CD1c-positive myeloid dendritic cell (primary cell): ENCODE data around the gene MAFB.
"Not testable (repeated sequence)": the region's sequence is repeated elsewhere in the genome, so short reads cannot be mapped to it uniquely, and the experiment has no call there.

ENCODE experiments used
- DNase-seq: peaks from one replicate; pipeline ENCODE4 v3.0.0-alpha.2; 2016; ENCODE audit errors: extremely low spot score

MAFB gene

GRCh38 chr20:40689100-40689942 is at the start of gene MAFB:
TSS of gene MAFB (minus strand) at chr20:40689236. CDS start at chr20:40688850, 386 bp downstream.
- peak; percentile 96 for DNase-seq

GRCh38 chr20:40736468-40736867 is 47.4 kb upstream of the MAFB start:
- DNase-seq: not testable (repeated sequence)

DNA sequence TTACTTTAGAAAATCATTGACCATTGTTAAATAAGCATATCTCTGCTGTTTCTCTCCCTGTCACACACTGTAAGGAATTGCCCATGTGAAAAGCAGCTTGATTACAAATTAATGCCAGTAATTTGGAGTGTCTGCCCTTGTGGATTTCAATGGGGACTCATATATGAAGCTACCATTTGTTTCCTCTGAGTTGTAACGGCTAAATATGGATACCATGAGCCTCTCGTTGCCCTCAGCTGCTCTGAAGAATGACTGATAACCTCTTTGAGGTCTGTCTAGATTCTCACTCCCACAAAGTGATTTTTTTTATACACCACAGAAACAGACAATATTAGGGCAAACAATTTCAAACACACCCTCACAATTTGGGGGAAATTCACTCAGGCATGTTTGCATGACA is 40.0 kb upstream of the MAFB start:
- no peak for DNase-seq

- no peak for DNase-seq
These were observed 39.4 kb upstream of the MAFB start for GRCh38 chr20:40728470-40728869.

GRCh38 chr20:40727960-40728359 is 38.9 kb upstream of the MAFB start:
- DNase-seq: no peak

GRCh38 chr20:40726776-40727175 is 37.7 kb upstream of the MAFB start:
- DNase-seq: no peak

GRCh38 chr20:40724566-40724965 is 35.5 kb upstream of the MAFB start:
- DNase-seq: no peak

DNA sequence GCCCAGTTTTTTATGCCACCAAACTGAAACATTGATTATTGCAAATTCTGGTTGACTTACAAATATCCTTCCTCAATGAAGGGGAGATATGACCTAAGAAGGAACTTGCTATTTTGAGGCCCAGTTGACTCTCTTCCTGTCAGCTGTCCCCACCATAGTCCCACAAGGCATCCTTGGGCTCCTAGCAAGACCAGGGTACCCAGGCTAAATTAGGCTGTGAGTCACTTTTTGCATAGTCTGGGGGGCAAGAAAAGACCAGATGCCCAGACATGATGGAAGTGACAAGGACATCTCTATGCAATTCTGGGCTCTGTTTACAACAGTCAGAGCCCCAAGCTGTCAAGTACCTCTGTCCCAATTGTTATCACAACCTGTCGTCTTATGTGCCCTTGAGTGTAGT is 31.8 kb upstream of the MAFB start:
- DNase-seq: no peak

- DNase-seq: no peak
These were observed 31.1 kb upstream of the MAFB start for GRCh38 chr20:40720099-40720498.

DNA sequence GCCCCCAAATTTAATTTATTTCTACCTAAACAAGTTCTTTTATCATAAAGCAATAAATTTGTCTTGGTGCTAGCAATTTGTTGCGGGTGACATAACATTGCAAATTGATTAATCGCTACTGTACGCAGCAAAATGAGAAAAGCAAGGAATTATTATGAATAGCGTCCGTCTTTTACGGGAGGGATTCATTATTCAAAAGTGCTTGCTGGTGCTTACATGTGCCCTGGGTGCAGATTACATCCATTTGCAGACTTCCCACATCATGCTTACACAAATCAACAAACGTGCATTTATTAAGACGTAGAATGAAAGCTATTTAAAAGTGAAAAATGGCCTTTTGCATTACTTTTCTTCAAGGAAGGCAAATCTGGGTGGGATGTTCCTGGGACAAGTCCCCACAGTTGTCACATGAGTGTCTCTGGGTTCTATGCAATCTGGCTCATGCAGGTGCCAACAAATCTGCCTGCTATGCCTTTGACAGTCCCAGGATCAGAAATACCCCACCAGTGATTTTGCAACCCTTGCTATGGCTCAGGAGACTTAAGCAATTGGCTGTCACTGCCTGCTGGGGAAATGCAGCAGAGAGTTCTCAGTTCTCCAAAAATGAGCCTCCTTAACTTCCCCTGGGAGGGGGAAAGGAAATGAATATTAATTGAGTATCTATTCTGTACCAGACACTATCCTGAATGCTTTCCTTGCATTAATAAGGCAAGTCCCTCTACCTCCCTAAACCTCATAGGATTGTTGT is 30.1 kb upstream of the MAFB start:
- peak; percentile 87 for DNase-seq

GRCh38 chr20:40718214-40718977 is 29.4 kb upstream of the MAFB start:
- no peak for DNase-seq

DNA sequence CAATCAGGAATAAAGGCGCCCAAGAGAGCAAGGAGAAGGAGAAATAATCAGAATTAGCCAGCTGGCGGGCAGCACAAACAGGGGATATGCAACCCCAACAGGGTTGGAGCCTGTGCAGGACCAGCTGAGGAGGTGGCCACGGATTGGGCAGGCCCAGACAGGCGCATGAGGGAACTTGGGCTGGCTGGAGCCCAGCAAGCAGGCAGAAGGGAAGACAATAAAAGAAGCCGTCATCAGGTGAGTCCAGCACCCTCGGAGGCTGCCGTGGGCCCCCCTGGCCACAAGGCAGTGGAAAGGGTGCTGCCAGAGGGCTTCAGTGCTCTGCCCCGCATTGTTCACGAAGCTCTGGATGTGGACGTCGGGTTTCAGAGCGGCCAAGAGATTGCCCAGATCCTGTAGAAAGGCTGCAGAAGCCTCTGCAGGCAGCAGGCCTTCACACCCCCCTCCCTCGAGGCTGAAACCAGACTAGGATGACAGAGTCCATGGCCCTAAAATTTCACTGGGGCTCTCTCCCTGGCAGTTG is 28.4 kb upstream of the MAFB start:
- no peak for DNase-seq

DNA sequence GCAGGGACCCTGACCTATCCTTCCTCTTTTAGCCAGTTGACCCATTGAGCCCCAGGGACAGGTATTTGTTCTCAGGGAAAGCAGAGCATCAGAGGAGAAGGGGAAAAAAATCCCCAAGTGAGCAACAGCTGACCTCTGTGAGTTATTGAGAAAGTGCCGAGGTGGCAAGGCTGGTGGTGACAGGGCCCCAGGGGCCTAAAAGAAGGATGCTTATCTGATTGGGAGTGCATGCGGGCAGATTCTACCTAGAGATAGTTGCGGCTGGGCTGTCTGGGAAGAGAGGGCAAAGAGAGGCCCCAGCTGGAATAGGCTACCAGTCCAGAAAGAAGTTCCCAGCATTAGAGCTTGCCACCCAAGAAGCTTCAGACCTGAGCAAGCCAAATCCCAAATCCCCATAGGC is 26.5 kb upstream of the MAFB start:
- DNase-seq: no peak

GRCh38 chr20:40714916-40715315 is 25.9 kb upstream of the MAFB start:
- no peak for DNase-seq

- DNase-seq: no peak
These were observed 25.1 kb upstream of the MAFB start for GRCh38 chr20:40714109-40714508.

- no peak for DNase-seq
These were observed 24.5 kb upstream of the MAFB start for GRCh38 chr20:40713508-40713907.

DNA sequence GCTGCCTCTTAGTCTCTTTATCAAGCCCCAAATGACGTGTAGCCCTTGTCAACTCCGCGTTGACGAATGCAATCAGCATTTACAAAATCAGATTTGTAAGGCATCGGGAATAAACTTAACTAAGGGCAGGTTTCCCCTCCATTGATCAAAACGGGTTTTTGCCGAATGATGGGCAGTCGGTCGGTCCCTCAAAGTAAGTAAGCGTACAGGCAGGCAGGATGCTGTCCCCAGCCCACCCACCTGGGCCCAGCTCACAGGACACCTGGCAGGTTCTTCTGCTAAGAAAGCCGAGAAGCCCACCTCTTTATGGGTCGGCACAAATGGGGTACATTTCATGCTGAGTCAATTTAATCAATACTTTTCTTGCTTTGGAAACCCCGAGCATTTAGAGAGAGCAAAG is 22.0 kb upstream of the MAFB start:
- no peak for DNase-seq

GRCh38 chr20:40710603-40711002 is 21.6 kb upstream of the MAFB start:
- DNase-seq: no peak

- DNase-seq: no peak
These were observed 18.0 kb upstream of the MAFB start for GRCh38 chr20:40706977-40707582.

GRCh38 chr20:40705413-40705812 is 16.4 kb upstream of the MAFB start:
- no peak for DNase-seq

GRCh38 chr20:40704828-40705227 is 15.8 kb upstream of the MAFB start:
- no peak for DNase-seq
